ENCODE data around the gene KIF11. TPM values are rescaled to one million over a fixed set of nuclear protein-coding genes. Genes with fewer than 3 reads are reported as not detected.

KIF11 gene
- total and polyA plus RNA-seq, 9 of the 15 experiments (the other 6 are each of a cell fraction or from before 2014, with no cell fraction given) = 11.3 to 54.4 (median 29.2) TPM

GRCh38 chr10:92692080-92692671, 99.2 kb downstream of the KIF11 start (continued):
- TF ChIP-seq CCNT2 (IDR thresholded peaks at IDR 0.05; ENCODE audit: borderline replicate concordance, extremely low read depth, insufficient read length, low read depth, low read length) (peak; percentile 3), CHD1 (IDR thresholded peaks at IDR 0.05; ENCODE audit: low read length) (peak; percentile 13), ZFX (CRISPR knock-in tag; IDR thresholded peaks at IDR 0.05) (peak; percentile 56; the same call in 1 of the 2 replicates), HEY1 (CRISPR knock-in tag; IDR thresholded peaks at IDR 0.05; ENCODE audit: borderline replicate concordance) (no peak), STAT5A (IDR thresholded peaks at IDR 0.05; ENCODE audit: borderline replicate concordance, low read length) (no peak), ZFP91 (CRISPR knock-in tag; IDR thresholded peaks at IDR 0.05) (no peak), CHD7 (IDR thresholded peaks at IDR 0.05; ENCODE audit: low read depth, low read length) (no peak), DMBX1 (CRISPR knock-in tag; IDR thresholded peaks at IDR 0.05; ENCODE audit: borderline replicate concordance) (no peak), MYNN (IDR thresholded peaks at IDR 0.05) (no peak), MYNN (CRISPR knock-in tag; IDR thresholded peaks at IDR 0.05) (no peak), NR4A1 (CRISPR knock-in tag; IDR thresholded peaks at IDR 0.05) (no peak), NR4A1 (tag; IDR thresholded peaks at IDR 0.05) (no peak), CAMTA2 (CRISPR knock-in tag; conservative IDR thresholded peaks at IDR 0.05) (no peak), MAFF (IDR thresholded peaks at IDR 0.05; ENCODE audit: low read length) (no peak), FOXK1 (CRISPR knock-in tag; IDR thresholded peaks at IDR 0.05; ENCODE audit: borderline replicate concordance) (no peak), USF1 (CRISPR knock-in tag; IDR thresholded peaks at IDR 0.05) (no peak)

Measured in K562 (cell line).